Measurements from ENCODE around the gene IFT57. TPM values are rescaled to one million over a fixed set of nuclear protein-coding genes. Genes with fewer than 3 reads are reported as not detected.

IFT57 gene
- total and polyA plus RNA-seq, 2 of the 8 experiments (the other 6 are each of a cell fraction or from before 2014, with no cell fraction given), result 15.1 to 27.8 TPM

DNA sequence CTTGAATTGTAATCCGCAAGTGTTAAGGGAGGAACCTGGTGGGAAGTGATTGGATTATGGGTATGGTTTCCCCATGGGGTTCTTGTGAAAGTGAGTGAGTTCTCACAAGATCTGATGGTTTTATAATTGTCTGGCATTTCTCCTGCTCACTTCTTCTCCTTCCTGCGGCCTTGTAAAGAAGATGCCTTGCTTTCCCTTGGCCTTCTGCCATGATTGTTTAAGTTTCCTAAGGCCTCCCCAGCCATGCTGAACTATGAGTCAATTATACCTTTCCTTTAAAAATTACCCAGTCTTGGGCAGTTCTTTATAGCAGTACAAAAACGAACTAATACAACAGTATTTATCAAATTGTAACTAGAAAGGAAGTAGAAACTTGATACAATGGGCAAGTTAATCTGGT lies 31.9 kb downstream of the IFT57 start:
- no peak overlapping the region for H2BK120ac ChIP-seq (replicated peaks; ENCODE audit: low read depth, low read length)
- no peak for FAIRE-seq
- TF ChIP-seq, protein P1, sequence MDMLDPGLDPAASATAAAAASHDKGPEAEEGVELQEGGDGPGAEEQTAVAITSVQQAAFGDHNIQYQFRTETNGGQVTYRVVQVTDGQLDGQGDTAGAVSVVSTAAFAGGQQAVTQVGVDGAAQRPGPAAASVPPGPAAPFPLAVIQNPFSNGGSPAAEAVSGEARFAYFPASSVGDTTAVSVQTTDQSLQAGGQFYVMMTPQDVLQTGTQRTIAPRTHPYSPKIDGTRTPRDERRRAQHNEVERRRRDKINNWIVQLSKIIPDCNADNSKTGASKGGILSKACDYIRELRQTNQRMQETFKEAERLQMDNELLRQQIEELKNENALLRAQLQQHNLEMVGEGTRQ (IDR thresholded peaks at IDR 0.05; ENCODE audit: low read length), result no peak
- TF ChIP-seq SIX5 (IDR thresholded peaks at IDR 0.05; ENCODE audit: low read depth, low read length) (no peak), RXRA (IDR thresholded peaks at IDR 0.05; ENCODE audit: insufficient read depth, low read depth, low read length) (no peak), ZNF274 (IDR thresholded peaks at IDR 0.05; ENCODE audit: borderline replicate concordance, extremely low read depth, low read length) (no peak), PHF8 (conservative IDR thresholded peaks at IDR 0.05; ENCODE audit: low read depth, low read length) (no peak), JUND (IDR thresholded peaks at IDR 0.05; ENCODE audit: low read length) (no peak), CEBPB (IDR thresholded peaks at IDR 0.05; ENCODE audit: low read depth, low read length) (no peak), POU5F1 (IDR thresholded peaks at IDR 0.05; ENCODE audit: low read depth, low read length) (no peak), ASH2L (IDR thresholded peaks at IDR 0.05; ENCODE audit: low read length) (no peak), SP2 (IDR thresholded peaks at IDR 0.05; ENCODE audit: low read length) (no peak), CREB1 (IDR thresholded peaks at IDR 0.05) (no peak)
- TF ChIP-seq, protein P2, sequence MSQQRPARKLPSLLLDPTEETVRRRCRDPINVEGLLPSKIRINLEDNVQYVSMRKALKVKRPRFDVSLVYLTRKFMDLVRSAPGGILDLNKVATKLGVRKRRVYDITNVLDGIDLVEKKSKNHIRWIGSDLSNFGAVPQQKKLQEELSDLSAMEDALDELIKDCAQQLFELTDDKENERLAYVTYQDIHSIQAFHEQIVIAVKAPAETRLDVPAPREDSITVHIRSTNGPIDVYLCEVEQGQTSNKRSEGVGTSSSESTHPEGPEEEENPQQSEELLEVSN (IDR thresholded peaks at IDR 0.05), result no peak
- TF ChIP-seq, protein P3, sequence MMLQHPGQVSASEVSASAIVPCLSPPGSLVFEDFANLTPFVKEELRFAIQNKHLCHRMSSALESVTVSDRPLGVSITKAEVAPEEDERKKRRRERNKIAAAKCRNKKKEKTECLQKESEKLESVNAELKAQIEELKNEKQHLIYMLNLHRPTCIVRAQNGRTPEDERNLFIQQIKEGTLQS (IDR thresholded peaks at IDR 0.05; ENCODE audit: insufficient read depth, low read depth, low read length), result no peak

More for the DNA sequence above, 31.9 kb downstream of the IFT57 start:
- ChIA-PET POLR2A (ENCODE audit: partially characterized antibody) (no interaction called here), CTCF (ENCODE audit: partially characterized antibody) (no interaction called here)
- H3K4me1 ChIP-seq (replicated peaks in 1 of 4; ENCODE audit: control insufficient read depth in 3 of 4, insufficient read depth in 4 of 4, low read length in 3 of 4), result no peaks in the 10 kb centered on the region
- H3K36me3 ChIP-seq (ENCODE audit: control insufficient read depth in 2 of 4, insufficient read depth in 4 of 4, low read length in 3 of 4), result no peaks in the 10 kb centered on the region
- no peak overlapping the region for H3K4me2 ChIP-seq (ENCODE audit: insufficient read depth in 1 of 2, low read depth in 2 of 2, low read length in 2 of 2)
- H3K4ac ChIP-seq (replicated peaks; ENCODE audit: insufficient read length, low read depth, low read length), result no peak overlapping the region
- no peaks in the 10 kb centered on the region for H3K27me3 ChIP-seq (replicated peaks in 1 of 4; ENCODE audit: control insufficient read depth in 3 of 4, extremely low read depth in 1 of 4, insufficient read depth in 3 of 4, low read length in 3 of 4)
- H3K56ac ChIP-seq (replicated peaks; ENCODE audit: insufficient read length, low read depth, low read length), result no peak overlapping the region
- H2BK5ac ChIP-seq (ENCODE audit: low read depth, low read length), result no peak overlapping the region
- no peaks in the 10 kb centered on the region for H3K9me3 ChIP-seq (ENCODE audit: insufficient read depth in 2 of 2, low read depth in 1 of 2, low read length in 1 of 2)
- H2BK20ac ChIP-seq (ENCODE audit: low read length), result no peak overlapping the region
- no peaks in the 10 kb centered on the region for H3K79me2 ChIP-seq (ENCODE audit: control insufficient read depth in 1 of 2, insufficient read depth in 2 of 2, low read length in 2 of 2)
- no peak overlapping the region for H3K27ac ChIP-seq (ENCODE audit: low read depth, low read length)
- no peak for DNase-seq (ENCODE audit: low read depth in 1 of 2, low spot score in 2 of 2)
- no peak overlapping the region for H2BK12ac ChIP-seq (ENCODE audit: low read depth, low read length)
- no peak overlapping the region for H3K14ac ChIP-seq (ENCODE audit: insufficient read length)
- no peak overlapping the region for H3K9ac ChIP-seq (replicated peaks in 1 of 4; ENCODE audit: extremely low read depth in 1 of 4, low read depth in 3 of 4, low read length in 3 of 4)
- no peak overlapping the region for H3K23ac ChIP-seq (ENCODE audit: insufficient read length)
- no peak overlapping the region for H3K18ac ChIP-seq (ENCODE audit: extremely low read depth, low read length)
- no peak overlapping the region for H2AK5ac ChIP-seq (ENCODE audit: low read depth, low read length)
- no peaks in the 10 kb centered on the region for H3K23me2 ChIP-seq (ENCODE audit: low read depth, low read length)
- no peaks in the 10 kb centered on the region for H4K20me1 ChIP-seq (replicated peaks in 1 of 2; ENCODE audit: control insufficient read depth in 1 of 2, insufficient read depth in 2 of 2, low read length in 2 of 2)
- H4K91ac ChIP-seq (replicated peaks; ENCODE audit: insufficient read length, low read length), result no peak overlapping the region
- H2AFZ ChIP-seq (ENCODE audit: low read length), result no peak overlapping the region
- no peak overlapping the region for H3K4me3 ChIP-seq (ENCODE audit: extremely low read depth in 1 of 4, insufficient read depth in 2 of 4, low read depth in 3 of 4, low read length in 4 of 4)
- H4K5ac ChIP-seq (ENCODE audit: insufficient read length, low read depth, low read length), result no peak overlapping the region
- H4K8ac ChIP-seq (ENCODE audit: extremely low read depth, insufficient read depth, low read length), result no peak overlapping the region
- WGBS, 2 experiments (ENCODE audit: extremely low coverage in 1 of 2, insufficient coverage in 1 of 2, insufficient read length in 1 of 2, insufficient replicate concordance in 2 of 2, low coverage in 1 of 2, low lambda C conversion rate in 2 of 2, missing lambda C conversion rate in 1 of 2), result 89% methylated on average over 3 of the region's 3 CpGs; no CpG with 5 or more reads in 1 of the 2 experiments
- no peak overlapping the region for H2BK15ac ChIP-seq (ENCODE audit: low read length)
- no peaks in the 10 kb centered on the region for H3K79me1 ChIP-seq (ENCODE audit: low read depth, low read length)
